ENCODE data around the gene ENG. TPM values are rescaled to one million over a fixed set of nuclear protein-coding genes. Genes with fewer than 3 reads are reported as not detected.
A peak's percentile ranks its signal among the peaks of the same experiment; 100 is the strongest.

ENG gene
- total and polyA plus RNA-seq, 2 of the 8 experiments (the other 6 are each of a cell fraction or from before 2014, with no cell fraction given): 1.8 to 4.4 TPM

GRCh38 chr9:127790094-127790855 lies 64.2 kb downstream of the ENG start:
- no peak for DNase-seq (ENCODE audit: low read depth in 1 of 2, low spot score in 2 of 2)
- no peak overlapping the region for H2BK120ac ChIP-seq (replicated peaks; ENCODE audit: low read depth, low read length)
- no peak overlapping the region for H4K91ac ChIP-seq (replicated peaks; ENCODE audit: insufficient read length, low read length)
- H2AFZ ChIP-seq (ENCODE audit: low read length): no peak overlapping the region
- no peaks in the 10 kb centered on the region for H3K9me3 ChIP-seq (ENCODE audit: insufficient read depth in 2 of 2, low read depth in 1 of 2, low read length in 1 of 2)
- H3K18ac ChIP-seq (ENCODE audit: extremely low read depth, low read length): no peak overlapping the region
- H2BK15ac ChIP-seq (ENCODE audit: low read length): no peak overlapping the region
- H3K9ac ChIP-seq (replicated peaks in 1 of 4; ENCODE audit: extremely low read depth in 1 of 4, low read depth in 3 of 4, low read length in 3 of 4): no peak overlapping the region
- no peak overlapping the region for H2AK5ac ChIP-seq (ENCODE audit: low read depth, low read length)
- peaks cover 3 to 37% of the 10 kb centered on the region in 2 experiments; a peak in 2 of 4 replicates for H3K79me2 ChIP-seq (ENCODE audit: control insufficient read depth in 1 of 2, insufficient read depth in 2 of 2, low read length in 2 of 2)
- no peak overlapping the region for H3K4me2 ChIP-seq (ENCODE audit: insufficient read depth in 1 of 2, low read depth in 2 of 2, low read length in 2 of 2)
- no peak for TF ChIP-seq EP300 (IDR thresholded peaks at IDR 0.05; ENCODE audit: borderline replicate concordance in 1 of 2, low read depth in 2 of 2, low read length in 2 of 2)
- TF ChIP-seq POLR2AphosphoS5 (IDR thresholded peaks at IDR 0.05; ENCODE audit: low read depth, low read length): 0 out of 2 replicates have a peak, but pooled peaks have one; percentile 18
- no peak overlapping the region for H4K5ac ChIP-seq (ENCODE audit: insufficient read length, low read depth, low read length)
- H2BK12ac ChIP-seq (ENCODE audit: low read depth, low read length): no peak overlapping the region
- H3K4ac ChIP-seq (replicated peaks; ENCODE audit: insufficient read length, low read depth, low read length): no peak overlapping the region
- no peak for FAIRE-seq
- no peak overlapping the region for H3K56ac ChIP-seq (replicated peaks; ENCODE audit: insufficient read length, low read depth, low read length)
- ChIA-PET POLR2A (ENCODE audit: partially characterized antibody) (interaction anchor here (0.7 to 10.2 kb wide), 10 partner anchors 10 to 282 kb away, joined by 3 to 140 read pairs (median 4); partner anchors contain the start of genes ENG, FPGS and PIP5KL1), CTCF (ENCODE audit: partially characterized antibody) (interaction anchor here (0.7 to 16.2 kb wide), 10 partner anchors 11 to 881 kb away, joined by 3 to 227 read pairs (median 3); no protein-coding TSS in a partner anchor)
- H3K79me1 ChIP-seq (ENCODE audit: low read depth, low read length): peaks cover 10% of the 10 kb centered on the region
- H3K36me3 ChIP-seq (ENCODE audit: control insufficient read depth in 2 of 4, insufficient read depth in 4 of 4, low read length in 3 of 4): peaks cover 29 to 53% (median 45%) of the 10 kb centered on the region in 4 experiments
- H3K23ac ChIP-seq (ENCODE audit: insufficient read length): no peak overlapping the region
- no peak overlapping the region; the same call in 1 of the 2 replicates for H4K8ac ChIP-seq (ENCODE audit: extremely low read depth, insufficient read depth, low read length)
- no peak overlapping the region for H3K27ac ChIP-seq (ENCODE audit: low read depth, low read length)
- no peaks in the 10 kb centered on the region for H3K23me2 ChIP-seq (ENCODE audit: low read depth, low read length)
- WGBS, 2 experiments (ENCODE audit: extremely low coverage in 1 of 2, insufficient coverage in 1 of 2, insufficient read length in 1 of 2, insufficient replicate concordance in 2 of 2, low coverage in 1 of 2, low lambda C conversion rate in 2 of 2, missing lambda C conversion rate in 1 of 2): 94% methylated on average over 9 of the region's 9 CpGs; no CpG with 5 or more reads in 1 of the 2 experiments
- no peak overlapping the region for H2BK5ac ChIP-seq (ENCODE audit: low read depth, low read length)
- peaks cover 25 to 30% of the 10 kb centered on the region in 2 experiments for H4K20me1 ChIP-seq (replicated peaks in 1 of 2; ENCODE audit: control insufficient read depth in 1 of 2, insufficient read depth in 2 of 2, low read length in 2 of 2)
- H3K4me3 ChIP-seq (ENCODE audit: extremely low read depth in 1 of 4, insufficient read depth in 2 of 4, low read depth in 3 of 4, low read length in 4 of 4): no peak overlapping the region
- peaks cover 0 to 2% (median 0%) of the 10 kb centered on the region in 4 experiments; a peak in 2 of 7 replicates for H3K4me1 ChIP-seq (replicated peaks in 1 of 4; ENCODE audit: control insufficient read depth in 3 of 4, insufficient read depth in 4 of 4, low read length in 3 of 4)
- H2BK20ac ChIP-seq (ENCODE audit: low read length): no peak overlapping the region
- no peaks in the 10 kb centered on the region for H3K27me3 ChIP-seq (replicated peaks in 1 of 4; ENCODE audit: control insufficient read depth in 3 of 4, extremely low read depth in 1 of 4, insufficient read depth in 3 of 4, low read length in 3 of 4)
- H3K14ac ChIP-seq (ENCODE audit: insufficient read length): no peak overlapping the region
